Measurements from ENCODE around the gene LRRC74B. TPM values are rescaled to one million over a fixed set of nuclear protein-coding genes. Genes with fewer than 3 reads are reported as not detected.

The LRRC74B gene
- total RNA-seq, 6 experiments from 2014 or later = not detected

- intact Hi-C loops (cut with DNase I) = no loop called here
- WGBS (ENCODE audit: insufficient coverage, low coverage, low lambda C conversion rate, missing lambda C conversion rate) = 56% methylated on average over 4 of the region's 10 CpGs
- peak in 1 of 3 donors; percentile 48 for DNase-seq
- ATAC-seq = peak in 3 of 4 donors; percentile 20 to 45 (median 41)
- no peaks in the 10 kb centered on the region for H3K27me3 ChIP-seq
- no peak overlapping the region for H3K4me3 ChIP-seq
- no peaks in the 10 kb centered on the region for H3K36me3 ChIP-seq
- H3K27ac ChIP-seq = no peak overlapping the region
- H3K4me1 ChIP-seq = peaks cover 0 to 6% (median 0%) of the 10 kb centered on the region in 4 donors
- H3K9me3 ChIP-seq = no peaks in the 10 kb centered on the region
- TF ChIP-seq, protein P1, sequence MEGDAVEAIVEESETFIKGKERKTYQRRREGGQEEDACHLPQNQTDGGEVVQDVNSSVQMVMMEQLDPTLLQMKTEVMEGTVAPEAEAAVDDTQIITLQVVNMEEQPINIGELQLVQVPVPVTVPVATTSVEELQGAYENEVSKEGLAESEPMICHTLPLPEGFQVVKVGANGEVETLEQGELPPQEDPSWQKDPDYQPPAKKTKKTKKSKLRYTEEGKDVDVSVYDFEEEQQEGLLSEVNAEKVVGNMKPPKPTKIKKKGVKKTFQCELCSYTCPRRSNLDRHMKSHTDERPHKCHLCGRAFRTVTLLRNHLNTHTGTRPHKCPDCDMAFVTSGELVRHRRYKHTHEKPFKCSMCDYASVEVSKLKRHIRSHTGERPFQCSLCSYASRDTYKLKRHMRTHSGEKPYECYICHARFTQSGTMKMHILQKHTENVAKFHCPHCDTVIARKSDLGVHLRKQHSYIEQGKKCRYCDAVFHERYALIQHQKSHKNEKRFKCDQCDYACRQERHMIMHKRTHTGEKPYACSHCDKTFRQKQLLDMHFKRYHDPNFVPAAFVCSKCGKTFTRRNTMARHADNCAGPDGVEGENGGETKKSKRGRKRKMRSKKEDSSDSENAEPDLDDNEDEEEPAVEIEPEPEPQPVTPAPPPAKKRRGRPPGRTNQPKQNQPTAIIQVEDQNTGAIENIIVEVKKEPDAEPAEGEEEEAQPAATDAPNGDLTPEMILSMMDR (IDR thresholded peaks at IDR 0.05) = no peak
- no peak for TF ChIP-seq POLR2A (IDR thresholded peaks at IDR 0.05)
These were observed 35.9 kb upstream of the LRRC74B start for GRCh38 chr22:21009638-21010425.

GRCh38 chr22:21010426-21011113 is 35.2 kb upstream of the LRRC74B start:
- no peak for TF ChIP-seq POLR2A (IDR thresholded peaks at IDR 0.05)
- no peak for DNase-seq
- H3K4me1 ChIP-seq = peaks cover 0 to 6% (median 0%) of the 10 kb centered on the region in 4 donors
- no peak overlapping the region for H3K4me3 ChIP-seq
- no peaks in the 10 kb centered on the region for H3K36me3 ChIP-seq
- 71% methylated on average over 1 of the region's 3 CpGs for WGBS (ENCODE audit: insufficient coverage, low coverage, low lambda C conversion rate, missing lambda C conversion rate)
- H3K27me3 ChIP-seq = no peaks in the 10 kb centered on the region
- intact Hi-C loops (cut with DNase I) = no loop called here
- H3K27ac ChIP-seq = no peak overlapping the region
- ATAC-seq = no peak
- H3K9me3 ChIP-seq = no peaks in the 10 kb centered on the region

DNA sequence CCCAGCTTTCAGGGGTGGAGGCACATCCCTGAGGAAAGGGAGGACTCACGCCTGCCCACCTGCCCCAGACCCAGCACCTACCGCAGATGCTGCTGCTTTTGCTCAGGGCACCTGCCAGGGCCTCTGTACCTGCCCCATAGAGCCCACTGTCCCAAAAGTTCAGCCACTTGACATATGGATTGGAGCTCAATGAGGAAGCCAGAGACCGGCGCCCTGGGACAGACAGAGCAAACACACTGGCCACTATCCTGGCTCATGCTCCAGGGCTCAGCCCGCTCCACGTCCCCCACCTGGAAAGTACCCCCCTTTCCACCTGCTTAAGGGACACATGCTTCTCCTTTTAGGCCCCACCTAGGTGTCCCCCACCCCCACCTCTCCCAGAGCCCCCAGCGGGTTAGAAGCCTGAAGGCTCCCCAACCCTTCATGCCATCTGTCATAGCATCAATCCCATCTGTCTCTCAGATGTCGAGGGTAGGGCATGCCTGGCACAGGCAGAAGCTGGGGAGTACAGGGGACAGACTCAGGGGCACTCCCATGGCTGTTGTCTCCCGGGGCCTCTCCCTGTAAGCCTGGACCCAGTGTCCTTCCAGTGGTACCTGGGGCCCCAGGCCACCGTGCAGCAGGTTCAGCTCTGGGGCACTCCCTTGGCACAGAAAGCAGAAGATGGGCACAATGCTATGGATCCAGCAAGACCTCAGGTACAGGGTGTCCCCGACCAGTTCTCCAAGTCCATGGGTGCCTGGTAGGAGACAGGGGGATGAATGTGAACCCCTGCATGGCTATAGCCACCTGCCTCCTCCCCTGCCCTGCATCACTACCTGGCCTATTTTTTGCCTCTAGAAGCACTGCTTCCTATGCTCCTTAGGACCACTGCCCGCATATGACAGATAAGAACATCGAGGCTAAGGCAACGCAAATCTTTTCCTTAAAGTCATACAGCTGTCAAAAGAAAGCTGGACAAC is 33.0 kb upstream of the LRRC74B start:
- DNase-seq (no peak), ATAC-seq (no peak)
- H3K9me3 ChIP-seq = no peaks in the 10 kb centered on the region
- 88% methylated on average over 6 of the region's 14 CpGs for WGBS (ENCODE audit: insufficient coverage, low coverage, low lambda C conversion rate, missing lambda C conversion rate)
- intact Hi-C loops (cut with DNase I) = no loop called here
- H3K36me3 ChIP-seq = no peaks in the 10 kb centered on the region
- no peak overlapping the region for H3K27ac ChIP-seq
- H3K27me3 ChIP-seq = no peaks in the 10 kb centered on the region
- H3K4me1 ChIP-seq = peaks cover 0 to 6% (median 0%) of the 10 kb centered on the region in 4 donors
- no peak for TF ChIP-seq POLR2A (IDR thresholded peaks at IDR 0.05)
- TF ChIP-seq, protein P1 (IDR thresholded peaks at IDR 0.05) = no peak
- H3K4me3 ChIP-seq = no peak overlapping the region

GRCh38 chr22:21013657-21014201 is 32.0 kb upstream of the LRRC74B start:
- intact Hi-C loops (cut with DNase I) = no loop called here
- TF ChIP-seq, protein P1 (IDR thresholded peaks at IDR 0.05) = no peak
- TF ChIP-seq POLR2A (IDR thresholded peaks at IDR 0.05) = no peak
- Histone ChIP-seq H3K9me3 (no peaks in the 10 kb centered on the region), H3K36me3 (no peaks in the 10 kb centered on the region), H3K4me1 (peaks cover 0 to 6% (median 0%) of the 10 kb centered on the region in 4 donors), H3K4me3 (peak overlapping the region; percentile 30 to 41 (median 33)), H3K27me3 (no peaks in the 10 kb centered on the region), H3K27ac (peak overlapping the region in 2 of 3 donors; percentile 67 to 68)
- ATAC-seq (no peak), DNase-seq (no peak)
- 20% methylated on average over 3 of the region's 24 CpGs for WGBS (ENCODE audit: insufficient coverage, low coverage, low lambda C conversion rate, missing lambda C conversion rate)
